Spleen (tissue), 11 donors: ENCODE results near the gene ENOX1. TPM values are rescaled to one million over a fixed set of nuclear protein-coding genes. Genes with fewer than 3 reads are reported as not detected.

ENCODE experiments used
- DNase-seq: peaks from one replicate; pipeline ENCODE4 v3.0.0-alpha.2; 2020
- H3K27ac ChIP-seq, 8 donors: fragments of 200-600 bp; sonication (generic) in 7 of 8; 1 replicate in 4 of 8; 2 replicates in 4 of 8; pipeline versions ENCODE4 v1.5.0 to v1.8.0; 2016 to 2021; ENCODE audit warnings: inconsistent platforms in 4 of 8, mild to moderate bottlenecking in 4 of 8, moderate library complexity in 1 of 8
- H3K27me3 ChIP-seq, 7 donors: fragments of 200-600 bp; sonication (generic) in 6 of 7; replicated peaks in 1 of 7; 1 replicate in 4 of 7; 2 replicates in 3 of 7; pipeline versions ENCODE4 v1.5.0 to v1.8.0; 2016 to 2021; ENCODE audit warnings: inconsistent platforms in 3 of 7, mild to moderate bottlenecking in 1 of 7
- H3K36me3 ChIP-seq, 6 donors: fragments of 200-600 bp; sonication (generic) in 5 of 6; 1 replicate in 4 of 6; 2 replicates in 2 of 6; pipeline versions ENCODE4 v1.5.0 to v1.8.0; 2016 to 2021; ENCODE audit warnings: inconsistent platforms in 2 of 6
- H3K4me1 ChIP-seq, 6 donors: fragments of 200-600 bp; sonication (generic) in 5 of 6; 1 replicate in 3 of 6; 2 replicates in 3 of 6; pipeline versions ENCODE4 v1.5.0 to v1.8.0; 2016 to 2021; ENCODE audit warnings: inconsistent platforms in 3 of 6
- H3K4me3 ChIP-seq, 8 donors: fragments of 200-600 bp; sonication (generic) in 7 of 8; 1 replicate in 4 of 8; 2 replicates in 4 of 8; pipeline versions ENCODE4 v1.5.0 to v1.8.0; 2016 to 2021; ENCODE audit warnings: inconsistent platforms in 4 of 8, mild to moderate bottlenecking in 4 of 8, moderate library complexity in 2 of 8
- H3K9me3 ChIP-seq, 8 donors: fragments of 200-600 bp; sonication (generic) in 7 of 8; 1 replicate in 4 of 8; 2 replicates in 4 of 8; pipeline versions ENCODE4 v1.5.0 to v1.8.0; 2016 to 2021; ENCODE audit warnings: inconsistent platforms in 4 of 8
- CTCF ChIP-seq, 11 experiments: fragments of 200-600 bp in 7 of 11; fragments of 450-650 bp in 4 of 11; sonication (generic) in 4 of 11; IDR thresholded peaks in 8 of 11; conservative IDR thresholded peaks in 3 of 11; 1 replicate in 7 of 11; 2 replicates in 4 of 11; pipeline versions ENCODE4 v1.4.0 to v1.8.0; 2016 to 2021; ENCODE audit warnings: antibody characterized with exemption in 11 of 11, inconsistent platforms in 4 of 11, mild to moderate bottlenecking in 1 of 11
- POLR2A ChIP-seq, 3 donors: fragments of 450-650 bp; IDR thresholded peaks; one replicate each; pipeline ENCODE4 v1.5.1; 2017; ENCODE audit warnings: antibody characterized with exemption in 3 of 3, mild to moderate bottlenecking in 1 of 3
- POLR2AphosphoS5 ChIP-seq, 3 donors: sonication (generic); formaldehyde crosslinking; IDR thresholded peaks; one replicate each; pipeline ENCODE4 v1.5.1; 2017; ENCODE audit warnings: antibody characterized with exemption in 3 of 3
- WGBS, 5 donors: extraction: QIAGEN DNeasy Blood & Tissue Kit in 3 of 5; methylation state at CpG; one replicate each; pipeline versions ENCODE4 v1.1.5 to v1.1.7; 2013 to 2018; 5-methylcytosine and 5-hydroxymethylcytosine counted together
- intact Hi-C: fragments of 100-400 bp; cut with DNase I; formaldehyde crosslinking; loops from one replicate; pipeline ENCODE4 v1.15.0; 2023; ENCODE audit warnings: low total_unique reads
- polyA plus RNA-seq, 3 donors: library from polyadenylated mRNA; stranded (reverse); fragments of 200-250 nt; gene quantifications; one replicate each; pipeline ENCODE4 v1.2.1, GENCODE V29; 2013
- total RNA-seq, 7 donors: library from RNA; depleted of rRNA in 3 of 7; stranded (reverse); fragments of >200 nt in 3 of 7; fragmentation: NEBNext Ultra II Directional in 4 of 7; extraction: Animal tissue kit (Norgen Biotek cat#: 25700) in 4 of 7; gene quantifications; one replicate each; pipeline versions ENCODE4 v1.1.0 to v1.2.1, GENCODE V29; 2016 to 2021
- donor health status: healthy with polysubstance abuse.
- donor health status: DM: no; HTN: no; CAD: no; lungs with moderate emphysema.
- donor health status: DM: no; HTN: no; CAD: no.
- donor health status: Bipolar disorder and iron deficiency.
- donor health status: healthy.
- donor health status: DM: no; HTN: no; CAD: no.
- donor health status: DM: yes; HTN: yes; CAD: no.

ENOX1 gene
- total and polyA plus RNA-seq, 10 donors = 0.42 to 1.3 (median 0.54) TPM; not detected in 1

- H3K27me3 ChIP-seq = no peaks in the 10 kb centered on the region
- TF ChIP-seq POLR2A (IDR thresholded peaks at IDR 0.05) (no peak), POLR2AphosphoS5 (IDR thresholded peaks at IDR 0.05) (no peak), CTCF (IDR thresholded peaks at IDR 0.05 in 8 of 11, conservative IDR thresholded peaks at IDR 0.05 in 3 of 11) (no peak)
- no peaks in the 10 kb centered on the region for H3K4me1 ChIP-seq
- H3K36me3 ChIP-seq = no peaks in the 10 kb centered on the region
- WGBS, 5 donors = 54 to 89% (median 72%) methylated on average over 1 of the region's 1 CpG
- no peak overlapping the region for H3K27ac ChIP-seq
- no peak for DNase-seq
- H3K9me3 ChIP-seq = no peaks in the 10 kb centered on the region
- H3K4me3 ChIP-seq = no peak overlapping the region
- intact Hi-C loops = no loop called here
These were observed 551.7 kb downstream of the ENOX1 start for GRCh38 chr13:43235028-43235427.

DNA sequence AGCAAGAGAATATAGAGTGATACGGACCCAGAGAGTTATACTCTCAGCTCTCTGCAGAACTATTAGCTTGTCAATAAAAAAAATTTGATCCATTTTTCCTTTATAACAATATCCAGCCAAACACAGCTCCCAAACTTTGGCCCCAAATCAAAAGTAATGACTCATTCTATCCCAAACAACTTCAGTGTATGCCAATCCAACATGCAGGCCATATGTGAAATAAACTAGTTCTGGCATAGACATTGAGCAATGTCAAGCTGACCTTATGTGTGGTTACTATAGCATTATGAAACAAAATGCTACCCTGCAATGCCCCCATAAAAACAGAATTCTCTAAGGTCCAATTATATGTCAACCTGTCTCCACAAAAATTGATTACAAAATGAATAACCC is 553.9 kb downstream of the ENOX1 start:
- H3K4me1 ChIP-seq = no peaks in the 10 kb centered on the region
- no peaks in the 10 kb centered on the region for H3K9me3 ChIP-seq
- H3K4me3 ChIP-seq = no peak overlapping the region
- H3K27ac ChIP-seq = no peak overlapping the region
- no peak for TF ChIP-seq POLR2A (IDR thresholded peaks at IDR 0.05)
- no peak for TF ChIP-seq CTCF (IDR thresholded peaks at IDR 0.05 in 8 of 11, conservative IDR thresholded peaks at IDR 0.05 in 3 of 11)
- TF ChIP-seq POLR2AphosphoS5 (IDR thresholded peaks at IDR 0.05) = no peak
- DNase-seq = no peak
- intact Hi-C loops = no loop called here
- no peaks in the 10 kb centered on the region for H3K36me3 ChIP-seq
- H3K27me3 ChIP-seq = no peaks in the 10 kb centered on the region
- WGBS, 5 donors = 85 to 97% (median 88%) methylated on average over 1 of the region's 1 CpG

GRCh38 chr13:43232144-43232872 is 554.5 kb downstream of the ENOX1 start:
- Histone ChIP-seq H3K36me3 (no peaks in the 10 kb centered on the region), H3K4me3 (no peak overlapping the region), H3K9me3 (no peaks in the 10 kb centered on the region), H3K27ac (no peak overlapping the region), H3K27me3 (no peaks in the 10 kb centered on the region), H3K4me1 (no peaks in the 10 kb centered on the region)
- no peak for DNase-seq
- intact Hi-C loops = no loop called here
- TF ChIP-seq POLR2A (IDR thresholded peaks at IDR 0.05) = no peak
- TF ChIP-seq CTCF (IDR thresholded peaks at IDR 0.05 in 8 of 11, conservative IDR thresholded peaks at IDR 0.05 in 3 of 11) = no peak
- no peak for TF ChIP-seq POLR2AphosphoS5 (IDR thresholded peaks at IDR 0.05)
- WGBS, 5 donors = 83 to 94% (median 86%) methylated on average over 5 of the region's 5 CpGs

DNA sequence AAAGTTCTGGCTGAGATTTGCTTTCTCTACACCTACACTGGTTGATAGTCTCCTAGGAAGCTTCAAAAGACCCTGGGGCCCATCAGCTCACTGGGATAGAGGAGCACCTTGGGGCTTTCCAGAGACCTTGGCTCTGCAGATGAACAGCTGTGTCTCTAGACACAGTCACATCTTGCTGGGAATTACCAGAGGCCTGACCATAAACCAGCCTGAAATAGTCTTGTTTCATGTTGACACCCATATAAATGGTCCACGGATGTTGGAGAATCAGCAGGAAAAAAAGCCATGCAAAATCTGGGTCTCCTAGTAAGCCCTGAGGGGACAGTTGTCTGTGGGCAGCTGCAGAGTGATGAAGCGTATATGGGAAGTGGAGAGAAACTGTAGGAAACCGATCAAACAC is 555.8 kb downstream of the ENOX1 start:
- TF ChIP-seq POLR2AphosphoS5 (IDR thresholded peaks at IDR 0.05) (no peak), CTCF (IDR thresholded peaks at IDR 0.05 in 8 of 11, conservative IDR thresholded peaks at IDR 0.05 in 3 of 11) (no peak), POLR2A (IDR thresholded peaks at IDR 0.05) (no peak)
- no peaks in the 10 kb centered on the region for H3K9me3 ChIP-seq
- 33 to 52% (median 42%) methylated on average over 3 of the region's 3 CpGs for WGBS, 5 donors
- peaks cover 0 to 4% (median 0%) of the 10 kb centered on the region in 7 donors for H3K27me3 ChIP-seq
- H3K36me3 ChIP-seq = no peaks in the 10 kb centered on the region
- intact Hi-C loops = no loop called here
- no peaks in the 10 kb centered on the region for H3K4me1 ChIP-seq
- no peak for DNase-seq
- no peak overlapping the region for H3K27ac ChIP-seq
- H3K4me3 ChIP-seq = no peak overlapping the region
